A549 (cell line): ENCODE results near the gene SIAH2. TPM values are rescaled to one million over a fixed set of nuclear protein-coding genes. Genes with fewer than 3 reads are reported as not detected.

Source experiments
- ATAC-seq, 2 experiments: fragments of 200-7000 bp in 1 of 2; fragments of >200 bp in 1 of 2; cut with Nextera tagmentation in 1 of 2; cut with Tn5 transposase in 1 of 2; 3 replicates each; pipeline versions ENCODE4 v1.8.0 to v1.9.1; 2018 to 2020; ENCODE audit warnings: mild to moderate bottlenecking in 1 of 2, moderate library complexity in 1 of 2
- CTCF ChIA-PET: fragments of 300-600 bp; sonication (Branson Sonifier 250); formaldehyde crosslinking; extraction: SDS; loops from one replicate; lab custom pipeline; 2021; ENCODE audit warnings: antibody characterized with exemption, inconsistent platforms; lab: Yijun Ruan, JAX
- POLR2A ChIA-PET: fragments of 350-600 bp; formaldehyde crosslinking; extraction: SDS; loops from one replicate; lab custom pipeline; 2021; ENCODE audit warnings: antibody characterized with exemption, inconsistent platforms; lab: Yijun Ruan, JAX
- DNase-seq, 2 experiments: peaks; one replicate each; pipeline versions ENCODE4 v3.0.0 to v3.0.0-alpha.2; 2011 to 2016; ENCODE audit warnings: low read depth in 1 of 2, low spot score in 1 of 2
- FAIRE-seq: peaks from 2 replicates; lab custom pipeline; 2011; peaks lifted over from hg19 to GRCh38; lab: Jason Lieb, UNC
- H3K27ac ChIP-seq, 2 experiments: fragments of >200 bp; sonication (Bioruptor Twin); formaldehyde crosslinking; 3 replicates each; pipeline ENCODE4 v1.5.1; 2016 to 2017
- H3K4me1 ChIP-seq: fragments of >200 bp; sonication (Bioruptor Twin); formaldehyde crosslinking; 3 replicates; pipeline ENCODE4 v1.6.1; 2016
- H3K4me2 ChIP-seq: fragments of >200 bp; sonication (Bioruptor Twin); formaldehyde crosslinking; 3 replicates; pipeline ENCODE4 v1.6.1; 2016
- H3K4me3 ChIP-seq: fragments of >200 bp; sonication (Bioruptor Twin); formaldehyde crosslinking; 3 replicates; pipeline ENCODE4 v1.5.1; 2016
- H3K9me3 ChIP-seq: fragments of >200 bp; sonication (Bioruptor Twin); formaldehyde crosslinking; 3 replicates; pipeline ENCODE4 v1.6.1; 2016
- CBX2 ChIP-seq: fragments of 200-600 bp; sonication (generic); IDR thresholded peaks from 2 replicates; pipeline ENCODE4 v1.6.1; 2016; ENCODE audit warnings: low read depth, mild to moderate bottlenecking, borderline replicate concordance
- CBX8 ChIP-seq: fragments of 200-600 bp; sonication (generic); IDR thresholded peaks from 2 replicates; pipeline ENCODE4 v1.6.1; 2016
- CEBPB ChIP-seq, 2 experiments: fragments of >200 bp in 1 of 2; sonication (Bioruptor Twin) in 1 of 2; formaldehyde crosslinking in 1 of 2; IDR thresholded peaks; 2 replicates each; pipeline ENCODE4 v1.6.1; 2012 to 2016
- CHD2 ChIP-seq: fragments of 150-350 bp; IDR thresholded peaks from 2 replicates; pipeline ENCODE4 v1.6.1; 2014; ENCODE audit warnings: low read length; ENCODE audit not compliant: partially characterized antibody
- CHD4 ChIP-seq: fragments of 200-600 bp; sonication (generic); IDR thresholded peaks from 2 replicates; pipeline ENCODE4 v1.6.1; 2016; ENCODE audit warnings: antibody characterized with exemption, mild to moderate bottlenecking, borderline replicate concordance
- EHF ChIP-seq: fragments of 250-450 bp; sonication (Bioruptor Pico); IDR thresholded peaks from 2 replicates; pipeline ENCODE4 v1.5.0; 2020; ENCODE audit warnings: mild to moderate bottlenecking
- FOXS1 ChIP-seq: fragments of 250-450 bp; sonication (Bioruptor Pico); IDR thresholded peaks from 2 replicates; pipeline ENCODE4 v1.5.0; 2020; ENCODE audit warnings: mild to moderate bottlenecking, moderate library complexity
- HMGXB4 ChIP-seq: fragments of 250-450 bp; sonication (Bioruptor Pico); IDR thresholded peaks from 2 replicates; pipeline ENCODE4 v1.5.0; 2021; ENCODE audit warnings: mild to moderate bottlenecking, moderate library complexity, borderline replicate concordance
- HOXA7 ChIP-seq: fragments of 250-450 bp; sonication (Bioruptor Pico); IDR thresholded peaks from 2 replicates; pipeline ENCODE4 v1.5.0; 2020; ENCODE audit warnings: mild to moderate bottlenecking, moderate library complexity
- HOXB13 ChIP-seq: fragments of 250-450 bp; sonication (Bioruptor Pico); IDR thresholded peaks from 2 replicates; pipeline ENCODE4 v1.5.0; 2020; ENCODE audit warnings: low read depth, mild to moderate bottlenecking, moderate library complexity
- HOXB5 ChIP-seq: fragments of 250-450 bp; sonication (Bioruptor Pico); IDR thresholded peaks from 2 replicates; pipeline ENCODE4 v1.5.0; 2020; ENCODE audit warnings: mild to moderate bottlenecking, moderate library complexity
- JUN ChIP-seq, 2 experiments: fragments of >200 bp; sonication (Bioruptor Twin); formaldehyde crosslinking; IDR thresholded peaks; 2 replicates in 1 of 2; 3 replicates in 1 of 2; pipeline ENCODE4 v1.6.1; 2016 to 2017
- JUNB ChIP-seq: fragments of >200 bp; sonication (Bioruptor Twin); formaldehyde crosslinking; IDR thresholded peaks from 2 replicates; pipeline ENCODE4 v1.6.1; 2016
- KDM1A ChIP-seq: fragments of 200-600 bp; sonication (generic); IDR thresholded peaks from 2 replicates; pipeline ENCODE4 v1.6.1; 2016; ENCODE audit warnings: low read depth, mild to moderate bottlenecking
- MAZ ChIP-seq: fragments of 150-350 bp; IDR thresholded peaks from 2 replicates; pipeline ENCODE4 v1.6.1; 2014; ENCODE audit warnings: antibody characterized with exemption, low read depth, low read length, borderline replicate concordance
- RAD21 ChIP-seq, 2 experiments: fragments of >200 bp in 1 of 2; sonication (Bioruptor Twin) in 1 of 2; formaldehyde crosslinking in 1 of 2; IDR thresholded peaks in 1 of 2; conservative IDR thresholded peaks in 1 of 2; 2 replicates in 1 of 2; 3 replicates in 1 of 2; pipeline ENCODE4 v1.6.1; 2012 to 2018; ENCODE audit warnings: inconsistent platforms in 1 of 2
- RFX5 ChIP-seq: fragments of 450-650 bp; IDR thresholded peaks from 2 replicates; pipeline ENCODE4 v1.7.1; 2014; ENCODE audit warnings: antibody characterized with exemption, mild to moderate bottlenecking, moderate library complexity
- RNF2 ChIP-seq: fragments of 200-600 bp; sonication (generic); IDR thresholded peaks from 2 replicates; pipeline ENCODE4 v1.6.1; 2016; ENCODE audit warnings: low read depth, mild to moderate bottlenecking, antibody characterized with exemption, moderate library complexity, borderline replicate concordance
- SREBF2 ChIP-seq: fragments of 450-650 bp; IDR thresholded peaks from 2 replicates; pipeline ENCODE4 v1.6.1; 2014; ENCODE audit warnings: mild to moderate bottlenecking, moderate library complexity
- TFCP2L1 ChIP-seq: fragments of 250-450 bp; sonication (Bioruptor Pico); IDR thresholded peaks from 2 replicates; pipeline ENCODE4 v1.5.0; 2021; ENCODE audit warnings: mild to moderate bottlenecking
- ZSCAN20 ChIP-seq: fragments of 250-450 bp; sonication (Bioruptor Pico); IDR thresholded peaks from 2 replicates; pipeline ENCODE4 v1.8.0; 2022; ENCODE audit warnings: mild to moderate bottlenecking, moderate library complexity
- WGBS: methylation state at CpG from one replicate; pipeline ENCODE4 v1.1.6; 2017; ENCODE audit errors: missing lambda C conversion rate; 5-methylcytosine and 5-hydroxymethylcytosine counted together
- polyA plus RNA-seq, 4 experiments: library from polyadenylated mRNA; depleted of rRNA in 3 of 4; stranded (reverse); fragments of >200 nt; fragmentation: RNase III in 1 of 4; extraction: RNeasy Plus Mini Kit Qiagen cat#74134 plus additional on column Dnase treatment in 1 of 4; gene quantifications; 2 replicates in 3 of 4; 3 replicates in 1 of 4; pipeline ENCODE4 v1.2.3, GENCODE V29; 2011 to 2017
- TF ChIP-seq, protein P1 (sequence below): fragments of >200 bp; sonication (Bioruptor Twin); formaldehyde crosslinking; IDR thresholded peaks from 2 replicates; pipeline ENCODE4 v1.6.1; 2016
- TF ChIP-seq, protein P2 (sequence below): fragments of >200 bp; sonication (Bioruptor Twin); formaldehyde crosslinking; IDR thresholded peaks from 3 replicates; pipeline ENCODE4 v1.5.1; 2016

SIAH2 gene
- polyA plus RNA-seq, 2 of the 4 experiments (the other 2 are of a cell fraction) = 11.4 to 24.8 TPM

DNA sequence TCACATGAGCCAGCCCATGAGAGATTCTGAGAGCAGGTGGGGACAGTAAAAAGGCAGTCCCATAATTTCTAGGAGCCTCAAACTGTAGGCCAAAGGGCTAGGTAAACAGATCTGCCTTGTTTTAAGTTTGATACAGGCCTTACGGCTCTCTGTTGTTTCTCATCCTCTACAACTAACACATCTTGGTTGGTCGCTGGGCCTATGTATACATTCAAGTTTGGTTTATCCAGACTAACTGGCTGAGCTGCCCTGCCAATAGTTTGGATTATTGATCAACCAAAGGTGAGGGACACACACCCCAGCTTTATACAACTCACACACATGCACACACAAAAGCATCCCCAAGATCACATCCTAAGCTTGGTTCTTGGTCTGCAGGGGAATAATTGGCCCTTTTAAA, 3.0 kb downstream of the SIAH2 start:
- DNase-seq (no peak), ATAC-seq (no peak), FAIRE-seq (no peak)
- Histone ChIP-seq H3K27ac (no peak overlapping the region), H3K9me3 (no peaks in the 10 kb centered on the region), H3K4me2 (peak overlapping the region; percentile 76), H3K4me1 (peaks cover 24% of the 10 kb centered on the region), H3K4me3 (no peak overlapping the region)
- WGBS = 80% methylated on average over 2 of the region's 2 CpGs
- TF ChIP-seq FOXS1 = no peak
- no peak for TF ChIP-seq SREBF2
- no peak for TF ChIP-seq MAZ
- TF ChIP-seq ZSCAN20 (CRISPR knock-in tag) = no peak
- no peak for TF ChIP-seq HOXA7 (CRISPR knock-in tag)
- no peak for TF ChIP-seq TFCP2L1 (CRISPR knock-in tag)
- no peak for TF ChIP-seq RFX5
- TF ChIP-seq HOXB13 (CRISPR knock-in tag) = no peak
- TF ChIP-seq CBX8 = no peak
- TF ChIP-seq HMGXB4 = no peak
- TF ChIP-seq JUNB = no peak
- no peak for TF ChIP-seq CHD2
- no peak for TF ChIP-seq KDM1A
- TF ChIP-seq EHF (CRISPR knock-in tag) = no peak
- no peak for TF ChIP-seq RAD21 (conservative IDR thresholded peaks at IDR 0.05 in 1 of 2, IDR thresholded peaks at IDR 0.05 in 1 of 2)
- TF ChIP-seq JUN (IDR thresholded peaks at IDR 0.05) = no peak
- TF ChIP-seq CBX2 = no peak
- TF ChIP-seq RNF2 = no peak
- TF ChIP-seq, protein P1, sequence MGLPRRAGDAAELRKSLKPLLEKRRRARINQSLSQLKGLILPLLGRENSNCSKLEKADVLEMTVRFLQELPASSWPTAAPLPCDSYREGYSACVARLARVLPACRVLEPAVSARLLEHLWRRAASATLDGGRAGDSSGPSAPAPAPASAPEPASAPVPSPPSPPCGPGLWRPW = no peak
- CTCF ChIA-PET = interaction anchor here (1.0 to 3.8 kb wide), 4 partner anchors 28 to 105 kb away, joined by 3 to 24 read pairs (median 6); no protein-coding TSS in a partner anchor
- POLR2A ChIA-PET = no interaction called here

GRCh38 chr3:150759319-150759718, 3.6 kb downstream of the SIAH2 start:
- 83% methylated on average over 3 of the region's 3 CpGs for WGBS
- Histone ChIP-seq H3K4me2 (no peak overlapping the region), H3K4me3 (no peak overlapping the region), H3K4me1 (peaks cover 18% of the 10 kb centered on the region), H3K9me3 (no peaks in the 10 kb centered on the region), H3K27ac (no peak overlapping the region)
- ChIA-PET POLR2A (no interaction called here), CTCF (interaction anchor here (1.0 to 1.6 kb wide), 3 partner anchors 28 to 106 kb away, joined by 3 to 7 read pairs (median 3); no protein-coding TSS in a partner anchor)
- ATAC-seq = no peak
- no peak for FAIRE-seq
- no peak for DNase-seq
- TF ChIP-seq, protein P2, sequence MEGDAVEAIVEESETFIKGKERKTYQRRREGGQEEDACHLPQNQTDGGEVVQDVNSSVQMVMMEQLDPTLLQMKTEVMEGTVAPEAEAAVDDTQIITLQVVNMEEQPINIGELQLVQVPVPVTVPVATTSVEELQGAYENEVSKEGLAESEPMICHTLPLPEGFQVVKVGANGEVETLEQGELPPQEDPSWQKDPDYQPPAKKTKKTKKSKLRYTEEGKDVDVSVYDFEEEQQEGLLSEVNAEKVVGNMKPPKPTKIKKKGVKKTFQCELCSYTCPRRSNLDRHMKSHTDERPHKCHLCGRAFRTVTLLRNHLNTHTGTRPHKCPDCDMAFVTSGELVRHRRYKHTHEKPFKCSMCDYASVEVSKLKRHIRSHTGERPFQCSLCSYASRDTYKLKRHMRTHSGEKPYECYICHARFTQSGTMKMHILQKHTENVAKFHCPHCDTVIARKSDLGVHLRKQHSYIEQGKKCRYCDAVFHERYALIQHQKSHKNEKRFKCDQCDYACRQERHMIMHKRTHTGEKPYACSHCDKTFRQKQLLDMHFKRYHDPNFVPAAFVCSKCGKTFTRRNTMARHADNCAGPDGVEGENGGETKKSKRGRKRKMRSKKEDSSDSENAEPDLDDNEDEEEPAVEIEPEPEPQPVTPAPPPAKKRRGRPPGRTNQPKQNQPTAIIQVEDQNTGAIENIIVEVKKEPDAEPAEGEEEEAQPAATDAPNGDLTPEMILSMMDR = no peak
- TF ChIP-seq RFX5 = no peak
- TF ChIP-seq HOXB5 (CRISPR knock-in tag) = no peak
- no peak for TF ChIP-seq CHD4
- TF ChIP-seq CBX8 = no peak
- TF ChIP-seq CEBPB (IDR thresholded peaks at IDR 0.05) = no peak
